Brain microvascular endothelial cell (primary cell): ENCODE measurements around the gene NTM.

ENCODE experiments used
- DNase-seq: peaks from one replicate; pipeline ENCODE4 v3.0.0-alpha.2; 2020
- H3K27ac ChIP-seq: fragments of 250-450 bp; sonication (Bioruptor Pico); 2 replicates; pipeline ENCODE4 v1.5.1; 2020; ENCODE audit warnings: mild to moderate bottlenecking, moderate library complexity
- H3K27me3 ChIP-seq: fragments of 250-450 bp; sonication (Bioruptor Pico); replicated peaks from 2 replicates; pipeline ENCODE4 v1.5.1; 2020; ENCODE audit warnings: mild to moderate bottlenecking
- H3K36me3 ChIP-seq: fragments of 250-450 bp; sonication (Bioruptor Pico); replicated peaks from 2 replicates; pipeline ENCODE4 v1.5.1; 2020; ENCODE audit warnings: mild to moderate bottlenecking
- H3K4me3 ChIP-seq: 2 replicates; pipeline ENCODE4 v1.5.1; 2011; ENCODE audit warnings: low read depth, mild to moderate bottlenecking, control low read depth, low read length, moderate library complexity
- CTCF ChIP-seq: IDR thresholded peaks from 2 replicates; pipeline ENCODE4 v1.5.1; 2011; ENCODE audit warnings: low read depth, mild to moderate bottlenecking, moderate library complexity, low read length, control low read depth, inconsistent platforms; ENCODE audit errors: missing control alignments
- in situ Hi-C: cut with HindIII; loops from 2 replicates; pipeline ENCODE4 v1.10.0; 2017; ENCODE audit warnings: low sequenced_read_pairs, low pct_ligation_motif_present

Gene NTM

GRCh38 chr11:131993246-131993645 is 622.8 kb downstream of the NTM start:
- TF ChIP-seq CTCF: no peak
- in situ Hi-C loops: no loop called here
- Histone ChIP-seq H3K4me3 (no peak overlapping the region), H3K27me3 (no peaks in the 10 kb centered on the region), H3K27ac (no peak overlapping the region), H3K36me3 (no peaks in the 10 kb centered on the region)
- DNase-seq: no peak

GRCh38 chr11:131998020-131998419 is 627.6 kb downstream of the NTM start:
- no peak overlapping the region for H3K4me3 ChIP-seq
- no peak for DNase-seq
- H3K27me3 ChIP-seq: no peaks in the 10 kb centered on the region
- no peak overlapping the region for H3K27ac ChIP-seq
- no peak for TF ChIP-seq CTCF
- no peaks in the 10 kb centered on the region for H3K36me3 ChIP-seq
- in situ Hi-C loops: no loop called here

DNA sequence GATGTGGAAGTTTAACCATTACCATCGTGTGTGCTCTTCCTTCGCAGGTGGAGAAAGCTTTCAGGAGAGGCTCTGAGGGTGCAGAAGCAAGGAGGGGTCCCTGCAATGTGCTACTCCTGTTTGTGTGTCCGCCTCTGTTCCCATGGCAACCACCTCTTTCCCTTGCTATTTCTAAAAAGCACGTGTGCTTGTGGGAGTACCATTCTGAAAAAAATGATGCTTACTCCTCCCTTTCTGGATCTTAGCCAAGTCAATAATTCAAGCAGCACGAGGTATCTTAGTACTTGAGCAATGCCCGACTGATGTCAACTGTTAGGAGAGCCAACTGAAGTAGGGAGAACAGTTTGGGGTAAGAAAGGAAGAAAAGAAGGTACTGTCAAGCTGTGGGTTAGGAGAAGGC is 628.7 kb downstream of the NTM start:
- Histone ChIP-seq H3K36me3 (no peaks in the 10 kb centered on the region), H3K27ac (no peak overlapping the region), H3K27me3 (no peaks in the 10 kb centered on the region), H3K4me3 (no peak overlapping the region)
- in situ Hi-C loops: no loop called here
- no peak for TF ChIP-seq CTCF
- no peak for DNase-seq

- TF ChIP-seq CTCF: no peak
- H3K27me3 ChIP-seq: no peaks in the 10 kb centered on the region
- no peak for DNase-seq
- no peak overlapping the region for H3K27ac ChIP-seq
- no peaks in the 10 kb centered on the region for H3K36me3 ChIP-seq
- in situ Hi-C loops: no loop called here
- no peak overlapping the region for H3K4me3 ChIP-seq
Measured at GRCh38 chr11:131999955-132000354, 629.5 kb downstream of the NTM start.

GRCh38 chr11:132005887-132006286 is 635.5 kb downstream of the NTM start:
- TF ChIP-seq CTCF: no peak
- DNase-seq: no peak
- no peak overlapping the region for H3K4me3 ChIP-seq
- no peaks in the 10 kb centered on the region for H3K27me3 ChIP-seq
- H3K36me3 ChIP-seq: no peaks in the 10 kb centered on the region
- in situ Hi-C loops: no loop called here
- no peak overlapping the region for H3K27ac ChIP-seq

DNA sequence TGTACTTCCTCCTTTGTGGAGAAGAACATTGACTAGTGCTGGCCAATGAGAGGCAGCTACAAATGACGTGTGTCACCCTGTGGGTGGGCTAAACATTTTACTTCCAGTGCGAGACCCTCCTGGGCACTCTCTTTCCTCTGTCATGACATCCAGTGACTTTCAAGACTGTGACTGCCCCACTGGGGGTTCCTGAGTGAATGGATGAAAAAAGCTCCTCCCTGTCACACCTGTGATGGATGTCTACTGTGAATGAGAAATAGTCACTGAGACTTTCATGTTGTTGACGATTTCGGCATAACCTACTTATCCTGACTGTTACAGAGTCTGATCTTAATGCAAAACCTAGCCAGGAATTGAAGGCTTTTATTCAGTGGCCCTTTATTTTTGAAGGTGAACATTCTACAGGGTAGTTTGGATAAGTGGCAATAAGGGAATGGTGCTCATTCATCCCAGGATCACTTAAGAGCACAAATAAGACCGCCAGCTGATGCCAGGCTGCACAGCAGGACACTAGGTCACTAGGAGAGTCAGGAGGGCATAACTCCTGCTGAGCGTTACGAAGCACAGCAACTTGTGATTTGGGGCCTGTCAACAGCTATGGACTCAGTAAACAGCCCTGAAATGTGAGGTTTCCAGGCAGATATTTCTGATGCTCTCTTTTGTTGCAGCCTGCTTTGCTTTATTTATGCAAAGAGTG is 636.6 kb downstream of the NTM start:
- no peak overlapping the region for H3K27ac ChIP-seq
- H3K27me3 ChIP-seq: no peaks in the 10 kb centered on the region
- DNase-seq: no peak
- no peaks in the 10 kb centered on the region for H3K36me3 ChIP-seq
- TF ChIP-seq CTCF: no peak
- in situ Hi-C loops: no loop called here
- H3K4me3 ChIP-seq: no peak overlapping the region
